Stimulated activated CD8-positive, alpha-beta memory T cell treated with anti-CD3 and anti-CD28 coated beads, Interleukin-4, amount 100 ng/mL, for 4 hours (primary cell): Measurements from ENCODE around the gene PTGES2.
"Not testable (repeated sequence)": the region's sequence is repeated elsewhere in the genome, so short reads cannot be mapped to it uniquely, and the experiment has no call there.

Experiments
- DNase-seq, 2 donors: peaks; one replicate each; pipeline ENCODE4 v3.0.0-alpha.2; 2020; ENCODE audit warnings: low read depth in 2 of 2, low spot score in 1 of 2

PTGES2 gene

DNA sequence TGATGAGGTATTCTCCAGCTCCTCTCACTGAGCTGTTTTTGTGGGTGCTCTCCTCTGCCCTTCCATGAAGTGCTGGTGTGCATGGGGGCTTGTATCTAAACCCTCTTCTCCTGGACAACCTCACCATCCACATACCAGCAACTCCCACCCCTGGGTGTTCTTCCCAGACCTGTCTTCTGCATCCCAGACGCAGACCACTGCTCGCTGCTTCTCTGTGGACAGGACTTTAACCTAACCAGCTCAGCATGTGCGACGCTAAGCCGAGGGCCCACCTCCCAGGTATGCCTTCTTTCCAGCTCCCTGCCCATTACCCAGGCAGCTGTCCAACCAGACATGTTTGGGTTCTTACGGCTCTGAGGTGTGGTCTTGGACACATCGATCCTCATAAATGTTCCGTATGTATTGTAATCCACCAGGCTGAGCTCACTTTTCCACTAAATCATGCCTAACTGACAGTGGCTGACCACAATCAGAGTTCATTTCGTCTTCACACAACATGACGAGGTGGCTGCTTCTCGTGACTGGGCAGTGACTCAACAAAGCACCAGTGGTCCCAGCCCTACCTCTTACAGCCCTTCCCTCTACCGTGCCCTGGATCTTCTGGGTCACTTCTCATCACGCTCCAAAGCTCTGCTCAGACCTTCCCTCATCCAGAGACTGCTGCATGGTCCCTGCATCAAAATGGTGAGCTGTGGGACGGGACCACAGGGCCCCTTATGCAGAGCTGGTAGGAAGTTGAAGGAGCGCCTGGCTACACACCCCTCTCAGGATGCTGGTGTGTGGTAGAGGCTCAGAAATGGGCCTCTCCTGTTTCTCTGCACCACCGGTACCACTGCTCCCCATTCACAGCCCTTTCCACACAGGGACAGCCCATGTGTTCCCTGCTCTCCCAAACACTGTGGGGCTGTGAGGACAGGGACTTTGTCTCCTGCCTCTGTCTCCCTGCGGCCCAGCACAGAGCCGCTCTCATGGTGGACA lies 9.6 kb upstream of the PTGES2 start:
- DNase-seq = no peak

DNA sequence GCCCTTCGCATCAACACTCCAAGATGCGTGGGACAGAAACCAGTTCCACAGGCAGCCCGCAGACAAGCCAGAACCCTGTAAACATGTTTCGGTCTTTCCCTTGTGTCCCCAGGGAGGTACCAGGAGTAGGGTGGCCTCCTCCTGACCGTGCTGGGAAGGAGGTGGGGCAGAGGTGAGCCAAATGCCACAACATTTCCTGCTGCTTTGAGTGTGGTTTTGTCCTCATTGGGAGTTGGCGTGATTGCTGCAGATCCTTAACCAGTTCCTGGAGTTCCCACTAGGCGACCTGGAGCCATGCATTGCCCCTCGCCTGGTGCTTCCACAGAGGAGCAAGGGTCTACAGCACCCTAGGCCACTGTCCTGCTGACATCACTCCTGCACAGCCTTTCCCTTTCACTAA lies 8.0 kb upstream of the PTGES2 start:
- DNase-seq = not testable (repeated sequence)

DNA sequence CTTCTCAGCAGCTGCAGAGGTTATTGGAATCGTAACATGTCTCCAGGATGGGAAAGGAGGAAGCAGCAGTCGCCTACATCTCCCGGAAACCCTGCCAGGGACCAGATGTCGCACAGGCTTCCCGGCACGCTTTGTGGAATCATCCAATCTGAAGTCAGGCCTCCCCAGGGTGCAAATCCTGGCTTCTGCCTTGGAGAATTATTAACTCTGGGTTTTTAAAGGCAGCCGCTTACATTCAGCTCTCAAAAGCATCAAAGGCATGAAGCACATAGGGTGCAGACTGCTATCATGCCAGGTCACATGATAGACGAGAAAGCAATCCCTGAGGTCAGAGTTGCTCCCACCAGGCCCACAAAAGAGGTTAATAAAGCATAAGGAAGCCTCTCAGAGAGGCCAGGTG lies 4.6 kb upstream of the PTGES2 start:
- DNase-seq = not testable (repeated sequence)

DNA sequence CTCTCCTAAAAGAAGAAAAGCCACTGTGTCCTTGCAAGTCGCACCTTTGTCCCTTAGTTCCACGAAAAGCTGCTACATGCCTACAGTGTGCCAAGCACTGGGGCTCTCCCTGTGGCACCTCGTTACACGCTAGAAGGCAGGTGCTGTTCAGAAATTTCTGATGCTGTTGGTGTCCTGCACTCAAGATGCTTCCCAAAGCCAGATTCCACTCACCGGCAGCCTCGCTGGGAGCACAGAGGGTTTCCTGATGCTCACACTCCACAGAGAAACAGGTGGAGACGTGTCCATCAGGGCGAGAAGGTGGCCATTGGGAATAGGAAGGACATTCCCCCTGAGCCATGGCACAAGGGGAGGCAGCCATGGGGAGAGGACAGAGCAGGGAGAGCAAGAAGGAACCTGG lies 3.8 kb upstream of the PTGES2 start:
- not testable (repeated sequence) for DNase-seq

DNA sequence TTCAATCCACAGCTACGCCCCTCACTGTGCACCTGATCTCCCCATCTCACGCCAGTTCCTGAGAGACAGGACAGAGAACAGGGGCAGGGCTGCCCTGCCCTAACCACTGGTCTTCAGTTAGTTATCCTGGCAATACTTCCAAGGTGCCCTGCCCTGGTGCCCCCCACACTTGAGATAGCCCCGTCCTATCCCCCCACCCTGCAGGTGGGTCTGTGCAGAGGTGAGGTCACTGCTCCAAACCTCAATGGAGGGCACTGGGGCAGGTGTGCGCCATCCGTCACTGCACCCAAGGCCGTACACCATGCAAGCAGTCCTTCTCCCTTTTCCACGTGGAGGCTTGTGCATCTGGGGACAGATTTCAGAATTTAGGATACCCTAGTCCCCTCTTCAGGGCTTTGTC lies 3.1 kb upstream of the PTGES2 start:
- DNase-seq = not testable (repeated sequence)

DNA sequence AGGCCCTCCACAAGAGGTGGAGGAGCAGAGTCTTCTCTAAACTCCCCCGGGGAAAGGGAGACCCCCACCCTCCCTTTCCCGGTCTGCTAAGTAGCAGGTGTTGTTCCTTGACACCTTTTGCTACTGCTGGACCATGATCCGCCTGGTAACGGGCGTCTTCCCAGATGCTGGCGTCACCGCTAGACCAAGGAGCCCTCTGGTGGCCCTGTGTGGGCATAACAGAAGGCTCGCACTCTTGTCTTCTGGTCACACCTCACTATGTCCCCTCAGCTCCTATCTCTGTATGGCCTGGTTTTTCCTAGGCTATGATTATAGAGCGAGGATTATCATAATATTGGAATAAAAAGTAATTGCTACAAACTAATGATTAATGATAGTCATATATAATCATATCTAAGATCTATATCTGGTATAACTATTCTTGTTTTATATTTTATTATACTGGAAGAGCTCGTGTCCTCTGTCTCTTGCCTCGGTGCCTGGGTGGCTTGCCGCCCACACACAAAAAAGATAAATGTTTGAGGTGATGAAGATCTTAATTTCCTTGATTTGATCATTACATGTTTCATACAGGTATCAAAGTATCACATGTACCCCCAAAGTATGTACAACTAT lies 2.6 kb upstream of the PTGES2 start:
- DNase-seq = peak in 1 of 2 donors; percentile 27

DNA sequence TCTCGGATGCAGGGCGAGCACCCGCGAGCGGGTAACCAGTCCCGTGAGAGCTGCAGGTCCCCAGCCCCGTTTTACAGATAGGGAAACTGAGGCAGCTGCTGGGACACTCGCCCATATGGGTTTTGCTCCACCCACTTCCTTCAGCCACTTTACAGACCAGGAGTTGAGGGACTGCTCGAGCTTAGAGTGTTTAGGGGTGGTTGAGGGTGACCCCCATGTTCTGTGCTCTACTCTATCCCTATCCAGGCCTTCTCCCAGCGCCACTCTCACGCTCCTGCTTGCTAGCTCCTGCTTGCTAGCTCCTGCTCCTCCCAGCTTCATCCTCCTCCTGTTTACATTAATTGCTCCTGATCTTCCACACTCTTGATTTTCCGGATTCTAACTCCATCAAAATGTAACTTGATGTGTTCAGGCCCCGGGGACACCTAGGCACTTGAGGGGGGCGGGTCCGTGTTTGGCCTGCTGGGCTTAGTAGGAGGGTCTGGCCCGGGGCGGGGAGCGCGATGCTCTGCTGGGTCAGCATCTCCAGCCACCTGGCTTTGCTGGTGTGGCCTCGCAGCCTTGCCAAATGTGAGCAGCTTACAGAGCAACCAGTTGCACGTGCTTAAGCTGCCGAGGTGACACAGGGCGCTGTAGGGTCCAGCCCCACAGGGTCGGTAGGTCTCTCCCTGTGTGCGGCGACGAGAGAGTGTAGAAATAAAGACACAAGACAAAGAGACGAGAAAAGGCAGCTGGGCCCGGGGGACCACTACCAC lies 1.5 kb upstream of the PTGES2 start:
- no peak for DNase-seq

DNA sequence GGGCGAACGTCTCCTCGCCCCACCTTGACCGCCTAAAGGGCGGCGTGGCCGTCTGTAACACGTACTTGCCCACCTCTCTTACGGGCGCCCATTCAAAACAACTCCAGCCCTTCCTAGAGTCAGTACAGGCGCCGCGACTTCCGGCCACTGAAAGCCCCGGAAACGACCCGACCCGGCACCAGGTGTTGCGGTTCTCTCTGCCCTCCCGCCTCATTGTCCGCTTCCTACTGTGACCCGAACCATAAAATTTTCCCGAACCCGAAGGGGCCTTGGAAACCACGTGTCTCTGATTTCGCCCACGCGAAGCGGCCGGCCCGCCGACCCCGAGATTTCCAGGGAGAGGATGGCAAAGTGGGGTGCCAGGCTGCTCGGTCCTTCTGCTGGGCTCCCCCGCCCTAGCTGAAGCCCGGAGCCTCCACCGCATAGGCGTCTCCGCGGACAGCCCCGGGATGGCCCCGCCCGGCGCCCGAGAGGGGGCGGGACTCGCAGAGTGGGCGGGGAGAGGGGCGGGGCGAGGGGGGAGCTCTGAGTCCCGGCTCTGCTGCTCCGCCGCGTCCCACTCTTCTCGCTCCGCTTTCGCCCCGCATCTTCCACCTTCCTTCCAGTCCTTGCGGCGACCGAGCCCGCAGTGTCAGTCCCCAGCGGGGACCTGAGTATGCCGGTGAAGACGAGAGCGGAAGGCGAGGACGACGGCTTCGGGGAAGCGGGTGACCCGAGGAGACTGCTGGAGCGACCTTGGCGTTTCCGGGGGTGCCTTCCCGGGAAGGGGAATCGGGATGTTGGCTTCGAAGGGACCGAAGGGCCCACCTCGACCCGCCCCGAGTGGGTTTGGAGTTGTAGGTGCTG lies 684 bp upstream of the PTGES2 start:
- peak; percentile 65 to 66 for DNase-seq

DNA sequence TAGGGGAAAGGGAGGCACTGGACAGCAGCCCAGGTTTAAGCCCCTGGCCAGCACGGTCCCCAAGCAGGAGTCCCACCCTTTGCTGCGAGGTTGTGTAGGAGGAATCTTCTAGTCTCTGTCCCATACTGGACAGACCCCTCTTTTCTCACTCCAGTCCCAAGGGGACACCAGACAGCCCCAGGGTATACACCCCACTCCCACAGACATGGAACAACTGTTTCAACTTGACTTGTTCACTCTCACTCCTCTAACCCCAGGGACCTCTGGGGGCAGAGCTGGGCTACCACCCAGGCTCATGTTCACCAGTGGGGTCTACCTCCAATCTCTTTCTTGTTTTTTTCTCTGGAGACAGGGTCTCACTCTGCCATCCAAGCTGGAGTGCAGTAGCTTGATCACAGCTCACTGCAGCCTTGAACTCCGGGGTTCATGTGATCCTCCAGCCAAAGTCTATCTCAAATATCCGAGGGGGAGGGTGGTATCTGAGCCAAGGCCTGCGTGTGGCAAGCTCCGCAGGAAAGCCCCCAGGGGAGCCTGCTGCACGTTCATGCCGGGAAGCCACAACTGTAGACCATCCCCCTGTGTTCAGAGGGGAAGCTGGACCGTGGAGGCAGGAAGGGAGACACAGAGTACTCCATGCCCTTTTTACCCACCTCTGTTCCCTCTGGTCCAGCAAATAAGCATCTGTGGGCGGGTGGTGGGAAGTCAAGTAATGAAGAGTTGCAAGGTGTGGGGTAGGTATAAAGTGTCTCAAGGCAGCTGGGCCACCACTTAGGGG lies 1.8 kb downstream of the PTGES2 start:
- no peak for DNase-seq

DNA sequence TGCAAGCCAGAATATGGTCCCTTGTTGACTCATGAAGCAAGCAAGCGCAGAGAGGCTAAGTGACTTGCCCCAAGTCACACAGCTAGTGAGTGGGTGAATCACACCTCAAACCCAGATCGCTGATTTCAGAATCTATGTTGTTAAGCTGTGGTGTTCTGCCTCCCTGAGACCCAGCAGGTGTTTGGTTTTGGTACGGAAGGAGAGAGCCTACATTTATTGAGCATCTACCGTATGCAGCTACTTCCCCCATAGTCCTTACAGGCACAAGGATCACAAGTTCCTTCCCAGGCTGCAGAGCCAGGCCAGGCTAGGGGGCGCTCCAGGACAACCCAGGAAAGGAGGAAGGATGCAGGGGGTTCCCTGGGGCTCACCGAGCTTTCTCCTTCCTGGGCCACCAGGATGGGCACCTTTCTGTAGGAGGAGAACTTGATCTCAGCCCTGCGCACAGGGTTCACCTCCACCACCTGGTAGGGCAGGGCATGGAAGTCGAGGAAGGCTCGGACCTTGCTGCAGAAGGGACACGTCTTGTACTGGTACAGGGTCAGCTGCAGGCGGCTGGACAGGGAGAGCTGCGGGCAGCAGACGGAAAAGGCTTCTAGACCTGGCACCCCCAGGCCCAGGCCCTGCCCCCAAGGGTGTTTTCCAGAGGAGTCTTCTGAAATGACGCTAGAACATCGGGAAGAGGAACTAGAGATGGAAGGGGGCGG lies 2.5 kb downstream of the PTGES2 start:
- DNase-seq = no peak

DNA sequence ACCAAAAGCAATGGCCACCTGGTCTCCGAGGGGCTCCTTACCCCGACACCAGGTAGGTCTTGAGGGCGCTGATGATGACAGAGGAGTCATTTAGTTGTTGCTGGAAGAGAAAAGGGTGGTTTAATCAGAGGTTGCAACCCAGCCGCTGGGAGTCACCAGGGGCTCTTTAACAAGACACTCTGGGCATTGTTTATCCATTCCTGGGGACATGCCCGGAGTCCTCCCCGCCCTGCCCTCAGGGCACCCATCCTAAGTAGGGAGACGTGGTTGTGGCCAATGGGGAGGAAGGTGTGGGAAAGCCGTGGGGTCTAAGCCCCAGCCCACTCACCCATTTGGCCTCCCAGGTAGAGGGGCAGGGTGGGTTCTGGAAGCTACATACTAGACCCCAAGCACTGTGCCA lies 3.1 kb downstream of the PTGES2 start:
- DNase-seq = no peak

DNA sequence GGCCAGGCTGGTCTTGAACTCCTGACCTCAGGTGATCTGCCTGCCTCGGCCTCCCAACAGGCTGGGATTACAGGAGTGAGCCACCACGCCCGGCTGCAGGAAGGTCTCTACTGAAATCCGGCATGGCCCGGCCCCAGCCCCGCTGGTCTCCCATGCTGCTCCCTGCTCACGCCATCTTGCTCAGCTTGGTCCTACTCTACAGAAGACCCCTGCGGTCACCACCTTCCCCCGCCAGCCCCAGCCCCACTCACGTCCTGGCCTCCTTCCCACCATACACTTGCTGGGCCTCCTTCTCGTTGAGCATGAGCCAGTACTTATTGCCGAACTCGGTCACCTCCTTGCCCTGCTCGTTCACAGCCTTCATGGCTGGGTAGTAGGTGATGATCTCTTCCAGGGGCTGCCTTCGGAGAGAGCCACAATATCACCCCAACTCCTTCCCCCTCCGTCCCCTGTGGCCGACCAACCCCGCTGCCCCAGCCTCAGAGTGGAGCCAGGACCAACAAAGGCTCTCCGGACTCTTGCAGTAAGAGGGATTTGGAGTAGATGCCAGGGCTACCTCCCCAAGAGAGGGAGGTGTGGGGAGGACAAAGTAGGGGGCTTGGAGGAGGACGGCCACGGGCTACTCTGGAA lies 4.0 kb downstream of the PTGES2 start:
- no peak for DNase-seq

DNA sequence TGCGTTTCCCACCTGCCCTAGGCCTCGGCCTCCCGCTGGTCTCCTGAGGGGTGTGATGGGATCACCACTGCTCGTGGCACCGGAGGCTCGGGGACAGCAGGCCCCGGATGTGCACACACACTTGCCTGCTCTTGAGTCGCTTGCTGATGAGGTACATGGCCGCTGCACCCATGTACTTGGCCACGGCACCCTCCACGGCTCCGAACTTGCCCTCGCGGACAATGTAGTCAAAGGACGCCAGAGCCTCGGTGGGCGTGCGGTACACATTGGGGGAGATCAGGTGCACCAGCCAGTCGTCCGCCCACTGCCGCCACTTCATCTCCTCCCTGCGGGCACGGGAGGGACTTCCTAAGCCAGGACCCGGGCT lies 4.7 kb downstream of the PTGES2 start:
- DNase-seq = no peak

DNA sequence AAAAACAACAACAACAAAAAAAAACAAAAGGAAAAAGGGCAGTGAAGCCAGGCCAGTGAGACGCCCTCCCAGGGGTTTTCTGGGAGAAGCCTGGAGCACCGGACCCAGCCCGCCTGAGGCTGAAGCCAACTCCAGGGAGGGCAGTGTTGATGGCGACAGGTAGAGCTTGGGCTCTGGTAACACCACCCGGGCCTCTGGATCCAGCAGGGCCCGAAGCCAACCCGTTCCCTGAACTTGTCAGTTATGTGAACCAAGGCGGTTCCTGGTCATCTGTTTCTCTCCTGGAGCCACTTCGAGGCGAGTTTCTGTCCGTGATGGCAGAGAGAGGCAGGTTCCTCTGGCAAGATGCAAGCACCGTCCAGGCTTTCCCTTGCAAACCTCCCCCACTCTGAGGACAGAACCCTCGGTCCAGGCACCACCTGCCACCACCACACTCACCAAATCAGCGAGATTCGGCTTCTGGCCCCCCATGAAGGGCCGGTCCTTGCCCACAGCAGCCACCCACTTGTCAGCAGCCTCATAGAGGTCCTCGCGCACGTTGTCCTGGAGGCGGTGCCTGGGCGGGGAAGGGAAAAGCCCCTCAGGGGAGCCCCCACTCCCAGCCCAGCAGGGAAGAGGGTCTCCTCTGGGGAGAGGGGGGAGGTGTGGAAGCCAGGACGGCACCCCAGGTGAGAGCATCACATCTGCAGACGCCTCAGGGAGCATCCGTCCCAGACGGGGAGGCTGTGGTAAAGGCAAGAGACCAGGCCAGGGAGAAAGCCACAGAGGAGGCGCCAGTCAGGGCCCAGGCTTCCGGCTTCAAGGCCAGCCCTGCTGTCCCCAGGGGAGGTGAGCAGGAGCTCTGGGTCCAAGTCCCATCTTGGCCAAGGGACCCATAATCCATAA lies 5.4 kb downstream of the PTGES2 start:
- DNase-seq = no peak

DNA sequence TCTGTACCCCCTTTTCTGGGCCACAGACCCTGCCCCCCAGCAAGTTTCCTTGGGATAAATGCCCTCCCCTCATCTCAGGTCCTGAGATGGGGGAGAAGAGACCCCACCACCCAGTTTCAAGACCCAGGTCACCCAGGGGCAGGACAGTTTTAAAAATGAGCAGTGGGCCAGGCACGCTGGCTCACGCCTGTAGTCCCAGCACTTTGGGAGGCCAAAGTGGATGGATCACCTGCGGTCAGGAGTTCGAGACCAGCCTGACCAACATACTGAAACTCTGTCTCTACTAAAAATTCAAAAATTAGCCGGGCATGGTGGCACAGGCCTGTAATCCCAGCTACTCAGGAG lies 6.1 kb downstream of the PTGES2 start:
- DNase-seq = no peak

DNA sequence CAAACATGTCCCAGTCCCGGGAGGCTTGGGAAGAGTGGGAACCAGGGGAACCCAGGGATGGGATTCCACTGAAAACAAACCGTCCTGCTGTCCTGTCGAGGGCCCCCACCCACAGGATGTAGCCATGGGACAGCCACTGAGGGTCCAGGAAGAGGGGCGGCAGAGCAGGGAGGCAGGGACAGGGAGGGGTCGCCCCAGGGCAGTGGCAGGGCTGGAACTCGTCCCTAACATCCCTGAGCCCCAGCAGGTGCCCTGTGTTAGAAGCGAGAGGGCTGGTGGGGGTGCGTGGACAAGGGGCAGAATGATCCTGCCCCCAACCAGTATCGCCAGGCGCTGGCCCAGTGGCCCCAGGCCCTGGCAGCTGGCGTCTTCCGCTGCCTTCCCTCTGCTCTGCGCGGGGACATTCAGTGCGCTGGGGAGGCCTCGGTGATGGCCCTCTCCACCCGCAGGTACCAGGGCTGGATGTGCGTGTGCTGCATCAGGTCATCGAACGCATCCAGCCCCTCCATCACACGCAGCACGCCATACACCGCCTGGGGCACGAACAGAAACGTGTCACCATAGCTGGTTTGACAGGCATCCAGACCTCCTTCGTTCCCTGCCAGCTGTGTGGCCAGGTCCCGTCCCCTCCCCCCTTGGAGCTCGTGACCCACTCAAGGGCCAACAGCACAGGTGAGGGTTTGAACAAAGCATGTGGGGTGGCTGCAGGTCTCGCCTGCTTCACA lies 6.6 kb downstream of the PTGES2 start:
- DNase-seq = no peak

DNA sequence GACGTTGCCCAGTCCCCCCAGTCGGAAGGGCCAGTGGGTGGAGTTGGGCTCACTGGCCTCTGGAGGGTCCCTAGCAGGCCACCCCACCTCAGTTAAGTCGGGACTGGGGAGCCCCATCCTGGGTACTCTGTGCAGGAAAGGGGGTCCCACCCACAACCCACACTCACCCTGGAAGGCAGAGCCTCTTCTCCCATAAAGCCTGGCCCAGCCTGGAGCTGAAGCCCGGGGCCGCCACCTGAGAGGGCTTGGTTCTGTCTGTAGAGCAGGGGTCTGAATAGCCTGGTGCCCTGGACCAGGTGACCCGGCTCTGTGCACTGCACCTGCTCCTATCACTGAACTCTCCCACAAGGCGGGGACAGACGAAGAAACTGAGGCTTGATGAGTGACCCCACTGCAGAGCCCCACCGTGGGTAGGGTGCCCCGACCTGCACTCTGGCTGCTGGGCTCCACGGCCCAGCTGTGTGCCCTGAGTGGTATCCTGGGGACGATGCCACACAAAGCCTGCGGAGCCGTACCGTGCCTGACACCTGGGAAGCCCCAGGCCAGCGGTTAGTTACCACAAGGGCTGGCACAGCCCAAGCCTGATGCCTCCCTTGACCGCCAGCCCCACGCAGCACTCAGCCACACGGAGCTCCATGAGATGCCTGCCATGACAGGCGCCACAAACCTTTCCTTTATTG lies 7.3 kb downstream of the PTGES2 start:
- no peak for DNase-seq
